Osteoblast (primary cell): ENCODE results near the gene TMEM272. TPM values are rescaled to one million over a fixed set of nuclear protein-coding genes. Genes with fewer than 3 reads are reported as not detected.

ENCODE experiments used
- DNase-seq: peaks from one replicate; pipeline ENCODE4 v3.0.0; 2011; ENCODE audit warnings: low spot score, mixed read lengths; ENCODE audit not compliant: insufficient read length; ENCODE audit errors: missing footprints
- H2AFZ ChIP-seq: 2 replicates; pipeline ENCODE4 v1.6.0; 2011; ENCODE audit warnings: mild to moderate bottlenecking, low read length
- H3K27ac ChIP-seq: 2 replicates; pipeline ENCODE4 v1.5.1; 2011; ENCODE audit warnings: mild to moderate bottlenecking, low read depth, low read length, moderate library complexity
- H3K27me3 ChIP-seq: 2 replicates; pipeline ENCODE4 v1.6.0; 2012; ENCODE audit warnings: mild to moderate bottlenecking, control low read depth, inconsistent platforms, low read length, moderate library complexity; ENCODE audit not compliant: insufficient read depth
- H3K36me3 ChIP-seq: 2 replicates; pipeline ENCODE4 v1.5.1; 2011; ENCODE audit warnings: mild to moderate bottlenecking, low read length, control low read depth, moderate library complexity; ENCODE audit not compliant: insufficient read depth
- H3K4me1 ChIP-seq: 2 replicates; pipeline ENCODE4 v1.5.1; 2011; ENCODE audit warnings: mild to moderate bottlenecking, low read length, control low read depth, moderate library complexity; ENCODE audit not compliant: insufficient read depth
- H3K4me2 ChIP-seq: 2 replicates; pipeline ENCODE4 v1.6.0; 2011; ENCODE audit warnings: mild to moderate bottlenecking, low read length; ENCODE audit not compliant: insufficient read depth
- H3K4me3 ChIP-seq: fragments of 200-600 bp; sonication (generic); 3 replicates; pipeline ENCODE4 v1.5.1; 2012; ENCODE audit warnings: mild to moderate bottlenecking, low read length, inconsistent platforms; ENCODE audit not compliant: insufficient read depth
- H3K79me2 ChIP-seq: 2 replicates; pipeline ENCODE4 v1.6.0; 2012; ENCODE audit warnings: mild to moderate bottlenecking, low read length, control low read depth, inconsistent platforms; ENCODE audit not compliant: insufficient read depth
- H3K9me3 ChIP-seq: 2 replicates; pipeline ENCODE4 v1.5.1; 2011; ENCODE audit warnings: low read depth, low read length, control low read depth
- H4K20me1 ChIP-seq: 2 replicates; pipeline ENCODE4 v1.6.0; 2012; ENCODE audit warnings: mild to moderate bottlenecking, low read length, control low read depth; ENCODE audit not compliant: insufficient read depth
- CTCF ChIP-seq: IDR thresholded peaks from 2 replicates; pipeline ENCODE4 v1.5.1; 2011; ENCODE audit warnings: mild to moderate bottlenecking, low read depth, low read length, moderate library complexity; ENCODE audit errors: extremely low read depth
- total RNA-seq: library from RNA; depleted of rRNA; stranded (reverse); fragments of >200 nt; gene quantifications from 2 replicates; pipeline ENCODE4 v1.2.3, GENCODE V29; 2012

TMEM272 gene
- total RNA-seq, 1 donor = not detected

DNA sequence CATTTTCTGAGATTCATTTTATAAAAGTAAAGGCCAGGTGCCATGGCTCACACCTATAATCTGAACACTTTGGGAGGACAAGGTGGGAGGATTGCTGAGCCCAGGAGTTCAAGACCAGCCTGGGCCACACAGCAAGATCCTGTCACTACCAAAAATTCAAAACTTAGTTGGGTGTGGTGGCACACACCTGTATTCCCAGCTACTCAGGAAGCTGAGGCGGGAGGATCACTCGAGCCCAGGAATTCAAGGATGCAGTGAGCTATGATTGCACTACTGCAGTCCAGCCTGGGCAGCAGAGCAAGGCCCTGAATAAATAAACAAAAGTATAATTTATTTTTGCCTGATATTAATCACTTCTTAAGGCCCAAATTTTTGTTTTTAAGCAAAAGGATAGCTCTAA is 81.5 kb downstream of the TMEM272 start:
- peaks cover 58% of the 10 kb centered on the region for H3K36me3 ChIP-seq
- H3K79me2 ChIP-seq = no peaks in the 10 kb centered on the region
- no peak for TF ChIP-seq CTCF
- DNase-seq = no peak
- no peaks in the 10 kb centered on the region for H3K9me3 ChIP-seq
- H3K27ac ChIP-seq = peak overlapping the region; percentile 76
- no peak overlapping the region for H2AFZ ChIP-seq
- no peak overlapping the region for H3K4me2 ChIP-seq
- no peak overlapping the region for H3K4me3 ChIP-seq
- H3K27me3 ChIP-seq = no peaks in the 10 kb centered on the region
- H4K20me1 ChIP-seq = no peaks in the 10 kb centered on the region
- peaks cover 14% of the 10 kb centered on the region for H3K4me1 ChIP-seq

Other genes with a start within 250 kb of the TMEM272 start
- gene DHRS12, start 41.0 kb downstream of the TMEM272 start, total RNA-seq = 3.3 and 3.8 TPM in 2 replicates
- not detected in 2 replicates for gene CCDC70, start 16.8 kb upstream of the TMEM272 start, total RNA-seq
- 2.4 and 4.0 TPM in 2 replicates for gene ATP7B, start 166.3 kb upstream of the TMEM272 start, total RNA-seq
- gene ALG11, start 167.2 kb upstream of the TMEM272 start, total RNA-seq = 22.7 and 23.9 TPM in 2 replicates
- gene UTP14C, start 179.5 kb upstream of the TMEM272 start, total RNA-seq = 14.7 and 15.9 TPM in 2 replicates